HFFc6 (cell line): ENCODE measurements around the gene DCUN1D3. TPM values are rescaled to one million over a fixed set of nuclear protein-coding genes. Genes with fewer than 3 reads are reported as not detected.
A peak's percentile ranks its signal among the peaks of the same experiment; 100 is the strongest.
"Not testable (repeated sequence)": the region's sequence is repeated elsewhere in the genome, so short reads cannot be mapped to it uniquely, and the experiment has no call there.

ENCODE experiments used
- DNase-seq: peaks from one replicate; pipeline ENCODE4 v3.0.0-alpha.2; 2018
- H3K27ac Mint-ChIP-seq: 2 replicates; pipeline ENCODE4 v1.8.0; 2020; ENCODE audit warnings: mild to moderate bottlenecking, mixed read lengths
- H3K27me3 Mint-ChIP-seq: 2 replicates; pipeline ENCODE4 v1.8.0; 2021; ENCODE audit warnings: mild to moderate bottlenecking, moderate library complexity, mixed read lengths; ENCODE audit not compliant: insufficient read depth
- H3K36me3 Mint-ChIP-seq: 2 replicates; pipeline ENCODE4 v1.8.0; 2021; ENCODE audit warnings: low read depth, mixed read lengths
- H3K4me1 Mint-ChIP-seq: 2 replicates; pipeline ENCODE4 v1.8.0; 2020; ENCODE audit warnings: low read depth, mixed read lengths
- H3K4me3 Mint-ChIP-seq: 2 replicates; pipeline ENCODE4 v1.8.0; 2020; ENCODE audit warnings: mild to moderate bottlenecking, moderate library complexity, mixed read lengths
- H3K9me3 Mint-ChIP-seq: 2 replicates; pipeline ENCODE4 v1.8.0; 2020; ENCODE audit warnings: mild to moderate bottlenecking, mixed read lengths
- total RNA-seq, 6 experiments: library from RNA; stranded (reverse); fragmentation: NEBNext Ultra II Directional; extraction: Animal tissue kit (Norgen Biotek cat#: 25700); gene quantifications; 2 replicates in 1 of 6; 3 replicates in 5 of 6; pipeline ENCODE4 v1.2.3, GENCODE V29; 2021
- TF ChIP-seq, protein P1 (sequence below): fragments of 200-600 bp; sonication (generic); IDR thresholded peaks from 2 replicates; pipeline ENCODE4 v1.5.0; 2021; ENCODE audit warnings: antibody characterized with exemption, mild to moderate bottlenecking

DCUN1D3 gene
- total RNA-seq, 6 experiments from 2014 or later: 29.2 to 41.0 (median 32.1) TPM

DNA sequence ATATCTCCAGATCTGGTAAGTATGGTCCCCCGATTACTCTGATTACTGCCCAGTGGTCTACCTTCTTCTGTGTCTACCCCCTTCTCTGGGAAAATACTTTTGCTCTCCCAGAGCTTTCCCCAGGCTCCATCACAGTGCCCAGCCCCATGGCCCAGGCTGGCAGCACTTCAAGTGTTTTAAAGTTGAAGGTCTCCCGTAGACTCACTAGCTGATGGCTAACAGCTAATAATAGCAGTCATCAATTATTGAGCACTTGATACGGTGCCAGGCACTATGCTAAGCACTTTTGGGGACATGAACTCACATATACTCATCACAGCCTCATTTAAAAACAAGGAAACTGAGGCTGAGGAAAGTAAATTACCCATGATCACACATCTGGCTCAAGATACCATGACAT, 33.4 kb downstream of the DCUN1D3 start:
- no peak for DNase-seq
- Mint-ChIP-seq H3K4me1 (peaks cover 93% of the 10 kb centered on the region), H3K27ac (peak overlapping the region; percentile 99), H3K27me3 (peaks cover 2% of the 10 kb centered on the region; the same call in 1 of the 2 replicates), H3K36me3 (peaks cover 34% of the 10 kb centered on the region), H3K9me3 (no peaks in the 10 kb centered on the region), H3K4me3 (peak overlapping the region; percentile 69)
- TF ChIP-seq, protein P1, sequence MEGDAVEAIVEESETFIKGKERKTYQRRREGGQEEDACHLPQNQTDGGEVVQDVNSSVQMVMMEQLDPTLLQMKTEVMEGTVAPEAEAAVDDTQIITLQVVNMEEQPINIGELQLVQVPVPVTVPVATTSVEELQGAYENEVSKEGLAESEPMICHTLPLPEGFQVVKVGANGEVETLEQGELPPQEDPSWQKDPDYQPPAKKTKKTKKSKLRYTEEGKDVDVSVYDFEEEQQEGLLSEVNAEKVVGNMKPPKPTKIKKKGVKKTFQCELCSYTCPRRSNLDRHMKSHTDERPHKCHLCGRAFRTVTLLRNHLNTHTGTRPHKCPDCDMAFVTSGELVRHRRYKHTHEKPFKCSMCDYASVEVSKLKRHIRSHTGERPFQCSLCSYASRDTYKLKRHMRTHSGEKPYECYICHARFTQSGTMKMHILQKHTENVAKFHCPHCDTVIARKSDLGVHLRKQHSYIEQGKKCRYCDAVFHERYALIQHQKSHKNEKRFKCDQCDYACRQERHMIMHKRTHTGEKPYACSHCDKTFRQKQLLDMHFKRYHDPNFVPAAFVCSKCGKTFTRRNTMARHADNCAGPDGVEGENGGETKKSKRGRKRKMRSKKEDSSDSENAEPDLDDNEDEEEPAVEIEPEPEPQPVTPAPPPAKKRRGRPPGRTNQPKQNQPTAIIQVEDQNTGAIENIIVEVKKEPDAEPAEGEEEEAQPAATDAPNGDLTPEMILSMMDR: no peak

DNA sequence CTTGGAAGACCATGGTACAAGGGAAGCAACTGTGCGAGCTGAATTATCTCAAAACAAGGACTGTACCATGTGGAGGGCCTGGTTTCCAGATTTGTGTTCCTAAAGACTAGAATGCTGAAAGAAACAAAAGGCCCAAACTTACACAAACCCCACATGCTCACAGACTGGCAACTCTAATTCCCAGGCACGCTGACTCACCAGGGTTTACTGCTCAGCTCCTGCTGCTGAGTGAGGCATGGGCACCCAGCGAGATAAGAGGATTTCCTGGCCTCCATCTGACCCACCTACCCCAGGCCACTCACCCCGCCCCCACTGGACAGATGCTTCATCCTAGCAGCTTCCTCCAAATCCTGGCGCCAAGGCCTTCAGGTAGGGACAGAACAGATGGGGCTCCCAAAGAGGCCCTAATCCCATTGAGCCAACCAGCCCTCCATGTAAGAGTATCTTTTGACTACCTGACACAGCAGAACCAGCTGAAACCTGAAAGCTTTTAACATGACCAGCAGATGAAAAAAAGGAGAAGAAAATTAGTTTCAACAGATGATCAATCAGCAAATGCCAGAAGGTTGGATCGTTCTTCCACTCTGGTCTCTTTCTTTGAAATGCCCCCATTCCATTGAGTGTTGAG, 33.9 kb downstream of the DCUN1D3 start:
- Mint-ChIP-seq H3K27me3 (peaks cover 2% of the 10 kb centered on the region; the same call in 1 of the 2 replicates), H3K4me3 (peak overlapping the region; percentile 69), H3K36me3 (peaks cover 37% of the 10 kb centered on the region), H3K27ac (peak overlapping the region; percentile 99), H3K4me1 (peaks cover 87% of the 10 kb centered on the region), H3K9me3 (no peaks in the 10 kb centered on the region)
- TF ChIP-seq, protein P1: no peak
- peak; percentile 81 for DNase-seq

DNA sequence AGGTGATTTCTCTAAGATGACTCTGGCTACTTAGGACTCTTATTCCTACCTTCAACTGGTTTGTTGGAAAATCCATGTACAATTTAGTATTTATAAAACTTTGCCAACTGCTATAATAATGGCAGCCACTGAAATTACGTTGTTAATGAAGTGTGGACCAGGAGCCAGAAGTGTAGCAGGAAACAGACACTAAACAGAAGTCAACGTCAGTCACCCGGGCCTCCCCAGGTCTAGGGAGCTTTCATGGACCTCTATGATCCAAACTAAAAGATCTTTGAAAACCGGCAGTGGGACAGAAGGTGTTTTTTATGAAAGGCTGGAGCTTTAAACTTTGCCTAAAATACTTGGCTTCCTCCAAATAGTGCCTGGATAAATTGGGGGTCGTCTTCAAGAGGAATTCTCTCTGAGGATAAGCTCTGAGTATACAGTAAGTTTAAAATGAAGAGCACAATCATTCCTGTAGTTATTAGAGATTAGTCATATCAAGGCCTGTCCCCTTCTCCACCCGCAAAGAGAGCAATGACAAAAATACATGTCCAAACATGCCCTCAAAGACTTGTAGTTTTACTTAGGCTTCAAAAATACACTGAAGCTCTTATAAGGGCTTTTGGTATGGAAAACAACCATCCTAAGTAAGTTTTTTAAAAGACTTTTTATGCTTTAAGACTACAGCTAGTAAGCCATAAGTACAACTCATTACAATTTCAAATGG, 34.6 kb downstream of the DCUN1D3 start:
- Mint-ChIP-seq H3K27ac (peak overlapping the region; percentile 99), H3K4me1 (peaks cover 80% of the 10 kb centered on the region), H3K9me3 (no peaks in the 10 kb centered on the region), H3K36me3 (peaks cover 41% of the 10 kb centered on the region), H3K27me3 (no peaks in the 10 kb centered on the region; the same call in 1 of the 2 replicates), H3K4me3 (peak overlapping the region; percentile 69)
- TF ChIP-seq, protein P1: no peak
- DNase-seq: peak; percentile 68

DNA sequence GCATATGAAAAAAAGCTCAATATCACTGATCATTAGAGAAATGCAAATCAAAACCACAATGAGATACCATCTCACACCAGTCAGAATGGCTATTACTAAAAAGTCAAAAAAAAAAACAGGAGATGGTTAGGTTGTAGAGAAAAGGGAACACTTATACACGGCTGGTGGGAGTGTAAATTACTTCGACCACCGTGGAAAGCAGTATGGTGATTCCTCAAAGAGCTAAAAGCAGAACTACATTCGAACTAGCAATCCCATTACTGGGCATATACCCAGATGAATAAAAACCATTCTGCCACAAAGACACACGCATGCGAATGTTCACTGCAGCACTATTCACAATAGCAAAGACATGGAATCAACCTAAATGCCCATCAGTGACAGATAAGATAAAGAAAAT, 35.8 kb downstream of the DCUN1D3 start:
- not testable (repeated sequence) for H3K27me3 Mint-ChIP-seq, H3K9me3 Mint-ChIP-seq, DNase-seq
- Mint-ChIP-seq H3K4me1 (peaks cover 73% of the 10 kb centered on the region), H3K36me3 (peaks cover 53% of the 10 kb centered on the region), H3K4me3 (peak overlapping the region; percentile 21), H3K27ac (peak overlapping the region; percentile 99)

DNA sequence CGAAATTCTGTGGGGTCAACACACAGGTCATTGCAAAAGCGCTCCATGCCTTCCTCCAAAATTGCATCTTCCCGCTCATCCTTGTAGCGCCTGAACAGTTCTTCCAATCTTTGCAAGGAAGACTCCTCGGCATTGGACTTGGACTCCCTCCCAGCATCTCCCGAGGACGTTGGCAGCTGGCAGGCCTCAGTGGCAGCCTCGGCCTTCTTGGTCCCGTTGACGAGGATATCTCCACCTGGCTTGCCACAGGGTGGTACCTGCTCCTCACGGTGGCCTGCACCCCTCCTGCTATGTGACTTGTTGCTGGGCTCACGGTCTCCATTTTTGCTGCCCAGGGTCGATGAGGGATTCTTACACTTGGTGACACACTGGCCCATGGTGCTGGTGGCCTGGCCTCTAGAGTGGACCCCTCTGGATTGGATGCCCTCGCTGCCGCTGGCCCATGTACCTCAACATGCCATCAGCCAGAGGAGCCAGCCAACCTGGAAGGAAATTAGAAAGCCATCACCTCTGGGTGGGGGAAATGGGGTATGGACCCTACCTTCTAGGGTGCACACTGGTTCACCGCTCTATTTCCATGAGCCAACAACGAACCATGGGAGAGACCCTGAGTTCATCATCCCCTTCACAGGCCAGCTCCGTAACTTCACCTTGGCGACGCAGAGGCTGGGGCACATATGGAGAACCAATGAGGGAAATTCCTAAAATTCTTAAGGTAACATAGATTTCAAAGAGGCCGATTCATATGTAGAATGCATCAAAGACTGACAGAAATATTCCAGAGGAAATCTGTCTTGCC, 37.8 kb downstream of the DCUN1D3 start:
- DNase-seq: no peak
- H3K27ac Mint-ChIP-seq: peak overlapping the region; percentile 30
- peaks cover 53% of the 10 kb centered on the region for H3K4me1 Mint-ChIP-seq
- peaks cover 49% of the 10 kb centered on the region for H3K36me3 Mint-ChIP-seq
- H3K9me3 Mint-ChIP-seq: no peaks in the 10 kb centered on the region
- H3K4me3 Mint-ChIP-seq: no peak overlapping the region
- no peaks in the 10 kb centered on the region; the same call in 1 of the 2 replicates for H3K27me3 Mint-ChIP-seq
- TF ChIP-seq, protein P1: no peak

DNA sequence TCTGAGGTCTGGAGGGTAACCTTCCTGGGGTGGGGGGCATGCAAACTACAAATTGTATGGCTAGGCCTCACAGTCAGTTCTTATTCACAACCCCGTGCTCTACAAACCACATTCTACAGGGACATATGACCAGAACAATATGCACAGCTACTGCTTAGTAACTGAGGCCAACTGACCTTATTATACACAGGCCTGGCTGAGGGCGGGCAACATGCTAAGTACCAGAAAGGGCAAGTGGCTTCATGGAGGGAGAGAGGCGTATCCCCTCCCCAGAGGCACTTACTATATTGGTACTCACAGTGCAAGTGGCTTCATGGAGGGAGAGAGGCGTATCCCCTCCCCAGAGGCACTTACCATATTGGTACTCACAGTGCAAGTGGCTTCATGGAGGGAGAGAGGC, 39.2 kb downstream of the DCUN1D3 start:
- not testable (repeated sequence) for H3K27ac Mint-ChIP-seq, DNase-seq, H3K4me3 Mint-ChIP-seq, H3K27me3 Mint-ChIP-seq, H3K9me3 Mint-ChIP-seq
- H3K4me1 Mint-ChIP-seq: peaks cover 39% of the 10 kb centered on the region
- H3K36me3 Mint-ChIP-seq: peaks cover 52% of the 10 kb centered on the region
